ENCODE results near the gene SPTBN5.

The SPTBN5 gene

GRCh38 chr15:41849861-41850260 lies 44.0 kb downstream of the SPTBN5 start:
- Histone ChIP-seq H3K36me3 (ENCODE audit: insufficient read depth, low read length) (peaks cover 7% of the 10 kb centered on the region), H3K4me1 (ENCODE audit: insufficient read depth, low read length, severe bottlenecking) (no peaks in the 10 kb centered on the region), H3K9ac (ENCODE audit: low read length) (no peak overlapping the region), H4K20me1 (ENCODE audit: insufficient read depth, low read length) (no peaks in the 10 kb centered on the region), H3K9me3 (ENCODE audit: low read length) (no peaks in the 10 kb centered on the region), H3K27ac (ENCODE audit: low read depth, low read length, poor library complexity, severe bottlenecking) (no peak overlapping the region), H3K4me2 (ENCODE audit: low read length) (no peak overlapping the region), H3K9me2 (ENCODE audit: low read depth, low read length) (no peaks in the 10 kb centered on the region), H2AFZ (ENCODE audit: low read length) (no peak overlapping the region), H3F3A (ENCODE audit: insufficient read depth, low read length) (no peaks in the 10 kb centered on the region), H3K79me2 (ENCODE audit: insufficient read depth, low read length) (no peaks in the 10 kb centered on the region), H3K4me3 (ENCODE audit: low read depth, low read length, poor library complexity, severe bottlenecking) (no peak overlapping the region), H3K27me3 (ENCODE audit: insufficient read depth, low read length) (0 out of 2 replicates have a peak, but pooled peaks cover 6% of the 10 kb centered on the region)
- no peak for TF ChIP-seq CTCF (IDR thresholded peaks at IDR 0.05; ENCODE audit: low read length)
- no peak for TF ChIP-seq EZH2 (IDR thresholded peaks at IDR 0.05; ENCODE audit: borderline replicate concordance, low read length)

- Histone ChIP-seq H3K27ac (ENCODE audit: low read depth, low read length, poor library complexity, severe bottlenecking) (no peak overlapping the region), H2AFZ (ENCODE audit: low read length) (no peak overlapping the region), H4K20me1 (ENCODE audit: insufficient read depth, low read length) (no peaks in the 10 kb centered on the region), H3F3A (ENCODE audit: insufficient read depth, low read length) (no peaks in the 10 kb centered on the region), H3K9me3 (ENCODE audit: low read length) (no peaks in the 10 kb centered on the region), H3K36me3 (ENCODE audit: insufficient read depth, low read length) (peaks cover 7% of the 10 kb centered on the region), H3K9ac (ENCODE audit: low read length) (no peak overlapping the region), H3K79me2 (ENCODE audit: insufficient read depth, low read length) (no peaks in the 10 kb centered on the region), H3K4me3 (ENCODE audit: low read depth, low read length, poor library complexity, severe bottlenecking) (no peak overlapping the region), H3K4me2 (ENCODE audit: low read length) (no peak overlapping the region), H3K4me1 (ENCODE audit: insufficient read depth, low read length, severe bottlenecking) (no peaks in the 10 kb centered on the region), H3K9me2 (ENCODE audit: low read depth, low read length) (no peaks in the 10 kb centered on the region), H3K27me3 (ENCODE audit: insufficient read depth, low read length) (0 out of 2 replicates have a peak, but pooled peaks cover 6% of the 10 kb centered on the region)
- TF ChIP-seq CTCF (IDR thresholded peaks at IDR 0.05; ENCODE audit: low read length) = no peak
- TF ChIP-seq EZH2 (IDR thresholded peaks at IDR 0.05; ENCODE audit: borderline replicate concordance, low read length) = no peak
These were observed 44.6 kb downstream of the SPTBN5 start for GRCh38 chr15:41849204-41849603.

- Histone ChIP-seq H3K36me3 (ENCODE audit: insufficient read depth, low read length) (peaks cover 7% of the 10 kb centered on the region), H2AFZ (ENCODE audit: low read length) (no peak overlapping the region), H3K4me2 (ENCODE audit: low read length) (no peak overlapping the region), H3K79me2 (ENCODE audit: insufficient read depth, low read length) (no peaks in the 10 kb centered on the region), H3K9ac (ENCODE audit: low read length) (no peak overlapping the region), H3F3A (ENCODE audit: insufficient read depth, low read length) (no peaks in the 10 kb centered on the region), H3K9me2 (ENCODE audit: low read depth, low read length) (no peaks in the 10 kb centered on the region), H3K27ac (ENCODE audit: low read depth, low read length, poor library complexity, severe bottlenecking) (no peak overlapping the region), H3K27me3 (ENCODE audit: insufficient read depth, low read length) (0 out of 2 replicates have a peak, but pooled peaks cover 6% of the 10 kb centered on the region), H3K4me1 (ENCODE audit: insufficient read depth, low read length, severe bottlenecking) (no peaks in the 10 kb centered on the region), H3K4me3 (ENCODE audit: low read depth, low read length, poor library complexity, severe bottlenecking) (no peak overlapping the region), H3K9me3 (ENCODE audit: low read length) (no peaks in the 10 kb centered on the region), H4K20me1 (ENCODE audit: insufficient read depth, low read length) (no peaks in the 10 kb centered on the region)
- no peak for TF ChIP-seq CTCF (IDR thresholded peaks at IDR 0.05; ENCODE audit: low read length)
- no peak for TF ChIP-seq EZH2 (IDR thresholded peaks at IDR 0.05; ENCODE audit: borderline replicate concordance, low read length)
These were observed 45.2 kb downstream of the SPTBN5 start for GRCh38 chr15:41848631-41849030.
